GM19452 (cell line): ENCODE results near the gene IL20.

ENCODE experiments used
- ATAC-seq: cut with Tn5 transposase; IDR thresholded peaks from one replicate; pipeline ENCODE4 v1.9.1; 2021; ENCODE audit not compliant: unreplicated experiment

The IL20 gene

GRCh38 chr1:206899717-206900116, 34.3 kb downstream of the IL20 start:
- ATAC-seq: no peak

- no peak for ATAC-seq
These were observed 34.7 kb downstream of the IL20 start for GRCh38 chr1:206900149-206900548.

GRCh38 chr1:206901944-206902343, 36.5 kb downstream of the IL20 start:
- no peak for ATAC-seq

- no peak for ATAC-seq
These were observed 37.3 kb downstream of the IL20 start for GRCh38 chr1:206902702-206903101.

GRCh38 chr1:206903687-206904086, 38.3 kb downstream of the IL20 start:
- no peak for ATAC-seq

- no peak for ATAC-seq
These were observed 39.2 kb downstream of the IL20 start for GRCh38 chr1:206904423-206905142.

- peak; percentile 63 for ATAC-seq
These were observed 40.1 kb downstream of the IL20 start for GRCh38 chr1:206905295-206906164.

GRCh38 chr1:206907304-206907991, 42.0 kb downstream of the IL20 start:
- no peak for ATAC-seq

- no peak for ATAC-seq
These were observed 42.6 kb downstream of the IL20 start for GRCh38 chr1:206908038-206908437.

- no peak for ATAC-seq
These were observed 43.9 kb downstream of the IL20 start for GRCh38 chr1:206909161-206909882.

- no peak for ATAC-seq
These were observed 44.5 kb downstream of the IL20 start for GRCh38 chr1:206909883-206910318.

- ATAC-seq: no peak
These were observed 45.7 kb downstream of the IL20 start for GRCh38 chr1:206911064-206911663.

GRCh38 chr1:206912445-206913095, 47.1 kb downstream of the IL20 start:
- no peak for ATAC-seq

GRCh38 chr1:206913766-206914537, 48.5 kb downstream of the IL20 start:
- ATAC-seq: no peak

- ATAC-seq: no peak
These were observed 49.8 kb downstream of the IL20 start for GRCh38 chr1:206915030-206915735.

- ATAC-seq: no peak
These were observed 50.7 kb downstream of the IL20 start for GRCh38 chr1:206916000-206916709.

GRCh38 chr1:206918076-206918475, 52.7 kb downstream of the IL20 start:
- no peak for ATAC-seq
